ENCODE measurements around the gene PLD3. TPM values are rescaled to one million over a fixed set of nuclear protein-coding genes. Genes with fewer than 3 reads are reported as not detected.
A peak's percentile ranks its signal among the peaks of the same experiment; 100 is the strongest.

PLD3 gene
- polyA plus RNA-seq, 1 donor (not counting 4 experiments of a cell fraction or from before 2014, with no cell fraction given), result 102 TPM

- H3K4me2 ChIP-seq (ENCODE audit: control insufficient read depth, extremely low read depth, insufficient read depth, low read depth, low read length), result no peak overlapping the region
- H2AFZ ChIP-seq (ENCODE audit: control insufficient read depth, low read length), result no peak overlapping the region
- no peak overlapping the region for H3K9ac ChIP-seq (ENCODE audit: control insufficient read depth, extremely low read depth, insufficient read depth, low read length)
- no peak overlapping the region for H3K4me3 ChIP-seq (ENCODE audit: control insufficient read depth in 2 of 3, extremely low read depth in 1 of 3, insufficient read depth in 2 of 3, low read depth in 1 of 3, low read length in 3 of 3)
- peaks cover 0 to 6% of the 10 kb centered on the region in 2 experiments for H3K36me3 ChIP-seq (ENCODE audit: control insufficient read depth in 2 of 2, extremely low read depth in 1 of 2, insufficient read depth in 2 of 2, low read length in 2 of 2)
- DNase-seq (ENCODE audit: low read depth, low spot score) (no peak), FAIRE-seq (no peak)
- H3K79me2 ChIP-seq (ENCODE audit: control insufficient read depth, insufficient read depth, low read length), result peaks cover 25% of the 10 kb centered on the region
- peaks cover 10% of the 10 kb centered on the region for H3K4me1 ChIP-seq (ENCODE audit: control insufficient read depth, extremely low read depth, insufficient read depth, low read length)
- H4K20me1 ChIP-seq (ENCODE audit: control insufficient read depth, extremely low read depth, insufficient read depth, low read length), result no peaks in the 10 kb centered on the region
- H3K9me1 ChIP-seq (ENCODE audit: control insufficient read depth, extremely low read depth, insufficient read depth, low read length), result no peaks in the 10 kb centered on the region
- TF ChIP-seq CTCF (optimal IDR thresholded peaks at IDR 0.05 in 1 of 3, IDR thresholded peaks at IDR 0.05 in 1 of 3, conservative IDR thresholded peaks at IDR 0.05 in 1 of 3; ENCODE audit: extremely low read depth in 1 of 3, insufficient read depth in 2 of 3, low read length in 3 of 3), result no peak
- H3K27me3 ChIP-seq (ENCODE audit: control insufficient read depth, extremely low read depth, insufficient read depth, low read length), result no peaks in the 10 kb centered on the region
- dilution Hi-C loops (cut with MboI; ENCODE audit: extremely low pct_ligation_motif_present, low sequenced_read_pairs), result no loop called here
- no peak overlapping the region for H3K27ac ChIP-seq (ENCODE audit: control insufficient read depth, insufficient read depth, low read length)
- H3K9me3 ChIP-seq (ENCODE audit: control insufficient read depth, low read depth, low read length), result no peaks in the 10 kb centered on the region
Observed at GRCh38 chr19:40419780-40420179, 71.3 kb downstream of the PLD3 start.

GRCh38 chr19:40420451-40420765, 71.9 kb downstream of the PLD3 start:
- Histone ChIP-seq H3K36me3 (ENCODE audit: control insufficient read depth in 2 of 2, extremely low read depth in 1 of 2, insufficient read depth in 2 of 2, low read length in 2 of 2) (peaks cover 0 to 6% of the 10 kb centered on the region in 2 experiments), H2AFZ (ENCODE audit: control insufficient read depth, low read length) (no peak overlapping the region), H3K4me3 (ENCODE audit: control insufficient read depth in 2 of 3, extremely low read depth in 1 of 3, insufficient read depth in 2 of 3, low read depth in 1 of 3, low read length in 3 of 3) (peak overlapping the region; percentile 46 to 77 (median 75)), H3K4me1 (ENCODE audit: control insufficient read depth, extremely low read depth, insufficient read depth, low read length) (peaks cover 10% of the 10 kb centered on the region), H3K9me1 (ENCODE audit: control insufficient read depth, extremely low read depth, insufficient read depth, low read length) (no peaks in the 10 kb centered on the region), H3K9me3 (ENCODE audit: control insufficient read depth, low read depth, low read length) (no peaks in the 10 kb centered on the region), H4K20me1 (ENCODE audit: control insufficient read depth, extremely low read depth, insufficient read depth, low read length) (no peaks in the 10 kb centered on the region), H3K4me2 (ENCODE audit: control insufficient read depth, extremely low read depth, insufficient read depth, low read depth, low read length) (peak overlapping the region; percentile 96), H3K79me2 (ENCODE audit: control insufficient read depth, insufficient read depth, low read length) (peaks cover 28% of the 10 kb centered on the region), H3K27me3 (ENCODE audit: control insufficient read depth, extremely low read depth, insufficient read depth, low read length) (no peaks in the 10 kb centered on the region), H3K9ac (ENCODE audit: control insufficient read depth, extremely low read depth, insufficient read depth, low read length) (peak overlapping the region; percentile 86), H3K27ac (ENCODE audit: control insufficient read depth, insufficient read depth, low read length) (peak overlapping the region; percentile 90)
- dilution Hi-C loops (cut with MboI; ENCODE audit: extremely low pct_ligation_motif_present, low sequenced_read_pairs), result no loop called here
- no peak for TF ChIP-seq CTCF (optimal IDR thresholded peaks at IDR 0.05 in 1 of 3, IDR thresholded peaks at IDR 0.05 in 1 of 3, conservative IDR thresholded peaks at IDR 0.05 in 1 of 3; ENCODE audit: extremely low read depth in 1 of 3, insufficient read depth in 2 of 3, low read length in 3 of 3)
- TF ChIP-seq EZH2 (IDR thresholded peaks at IDR 0.05; ENCODE audit: low read length), result no peak
- DNase-seq (ENCODE audit: low read depth, low spot score) (no peak), FAIRE-seq (no peak)
